ENCODE measurements around the gene TRIM2.

- TF ChIP-seq POLR2A (IDR thresholded peaks at IDR 0.05) = no peak
- TF ChIP-seq CTCF (IDR thresholded peaks at IDR 0.05) = no peak
Observed at GRCh38 chr4:153342751-153343552, 138.7 kb downstream of the TRIM2 start.
